NCI-H1694 treated with DMSO at 0.1 percent for 48 hours (cell line): ENCODE measurements around the gene SLC18A3.
A peak's percentile ranks its signal among the peaks of the same experiment; 100 is the strongest.

ENCODE experiments used
- DNase-seq: peaks from one replicate; lab custom pipeline; 2025; lab: John Stamatoyannopoulos, UW

SLC18A3 gene

GRCh38 chr10:49610114-49610457, at the start of gene SLC18A3:
Gene SLC18A3 (plus strand): TSS chr10:49610310. CDS start chr10:49610741, 431 bp downstream.
- peak; percentile 53 for DNase-seq

- DNase-seq, result no peak
These were observed 49.6 kb upstream of the SLC18A3 start for GRCh38 chr10:49560526-49560925.

- DNase-seq, result no peak
These were observed 47.2 kb upstream of the SLC18A3 start for GRCh38 chr10:49562893-49563292.

- DNase-seq, result no peak
These were observed 45.6 kb upstream of the SLC18A3 start for GRCh38 chr10:49564461-49565009.

GRCh38 chr10:49567810-49568209, 42.3 kb upstream of the SLC18A3 start:
- no peak for DNase-seq

GRCh38 chr10:49568235-49568634, 41.9 kb upstream of the SLC18A3 start:
- DNase-seq, result no peak

GRCh38 chr10:49569031-49569631, 41.0 kb upstream of the SLC18A3 start:
- DNase-seq, result no peak

GRCh38 chr10:49571388-49571787, 38.7 kb upstream of the SLC18A3 start:
- DNase-seq, result no peak

GRCh38 chr10:49572594-49573114, 37.5 kb upstream of the SLC18A3 start:
- peak; percentile 24 for DNase-seq

GRCh38 chr10:49575489-49576072, 34.5 kb upstream of the SLC18A3 start:
- DNase-seq, result no peak

GRCh38 chr10:49577182-49577925, 32.8 kb upstream of the SLC18A3 start:
- no peak for DNase-seq

GRCh38 chr10:49578392-49578791, 31.7 kb upstream of the SLC18A3 start:
- no peak for DNase-seq

- DNase-seq, result no peak
These were observed 30.5 kb upstream of the SLC18A3 start for GRCh38 chr10:49579621-49580020.

GRCh38 chr10:49585387-49585786, 24.7 kb upstream of the SLC18A3 start:
- no peak for DNase-seq

GRCh38 chr10:49587981-49588380, 22.1 kb upstream of the SLC18A3 start:
- DNase-seq, result no peak

GRCh38 chr10:49592726-49593563, 17.2 kb upstream of the SLC18A3 start:
- peak; percentile 44 for DNase-seq

GRCh38 chr10:49593564-49593875, 16.6 kb upstream of the SLC18A3 start:
- no peak for DNase-seq

- no peak for DNase-seq
These were observed 16.1 kb upstream of the SLC18A3 start for GRCh38 chr10:49593998-49594397.

GRCh38 chr10:49594594-49594993, 15.5 kb upstream of the SLC18A3 start:
- DNase-seq, result peak; percentile 72

GRCh38 chr10:49595003-49595712, 15.0 kb upstream of the SLC18A3 start:
- DNase-seq, result no peak

GRCh38 chr10:49595713-49596492, 14.2 kb upstream of the SLC18A3 start:
- DNase-seq, result no peak
